ENCODE data around the gene REXO1.

Gene REXO1

DNA sequence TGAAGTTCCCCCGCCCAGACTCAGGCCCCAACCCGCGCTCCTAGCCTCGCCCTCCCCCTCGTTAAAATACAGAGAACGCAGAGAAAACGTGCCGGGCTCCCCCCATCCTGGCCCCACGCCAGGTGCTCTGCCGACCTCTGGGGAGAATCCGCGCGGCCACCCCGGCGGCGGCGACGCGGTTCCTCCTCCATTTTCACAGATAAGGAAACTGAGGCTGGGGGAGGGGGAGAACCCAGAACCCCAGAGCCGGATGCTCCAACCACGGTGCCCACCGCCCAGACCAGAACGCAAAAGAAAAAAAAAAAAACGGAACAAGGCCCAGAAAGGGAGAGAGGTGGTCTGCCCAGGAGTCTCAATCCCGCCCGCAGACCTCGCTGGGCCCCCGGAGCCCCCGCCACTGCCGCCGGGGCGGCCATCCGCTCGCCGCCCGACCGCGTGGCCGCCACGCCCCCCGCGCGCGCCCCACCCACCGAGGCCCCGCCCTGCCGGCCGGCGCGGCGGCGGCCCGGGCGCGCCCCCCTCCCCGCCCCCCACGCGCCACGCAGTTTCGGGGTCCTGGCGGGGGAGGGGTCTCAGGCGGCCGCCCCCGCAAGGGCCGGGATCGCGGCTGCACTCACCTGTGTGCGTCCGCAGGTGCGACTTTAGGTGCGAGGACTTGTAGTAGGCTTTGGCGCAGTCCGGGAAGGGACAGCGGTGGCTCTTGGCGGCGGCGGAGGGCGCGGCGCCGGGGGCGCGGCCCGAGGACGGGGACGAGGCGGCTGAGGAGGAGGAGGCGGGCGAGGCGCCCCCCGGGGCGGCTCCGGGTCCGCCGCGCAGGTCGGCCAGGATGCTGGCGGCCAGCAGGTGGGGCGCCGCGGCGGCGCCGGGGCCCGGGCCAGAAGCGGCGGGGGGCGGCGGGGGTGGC is 14.4 kb upstream of the REXO1 start (continued):
- TF ChIP-seq, protein P1, sequence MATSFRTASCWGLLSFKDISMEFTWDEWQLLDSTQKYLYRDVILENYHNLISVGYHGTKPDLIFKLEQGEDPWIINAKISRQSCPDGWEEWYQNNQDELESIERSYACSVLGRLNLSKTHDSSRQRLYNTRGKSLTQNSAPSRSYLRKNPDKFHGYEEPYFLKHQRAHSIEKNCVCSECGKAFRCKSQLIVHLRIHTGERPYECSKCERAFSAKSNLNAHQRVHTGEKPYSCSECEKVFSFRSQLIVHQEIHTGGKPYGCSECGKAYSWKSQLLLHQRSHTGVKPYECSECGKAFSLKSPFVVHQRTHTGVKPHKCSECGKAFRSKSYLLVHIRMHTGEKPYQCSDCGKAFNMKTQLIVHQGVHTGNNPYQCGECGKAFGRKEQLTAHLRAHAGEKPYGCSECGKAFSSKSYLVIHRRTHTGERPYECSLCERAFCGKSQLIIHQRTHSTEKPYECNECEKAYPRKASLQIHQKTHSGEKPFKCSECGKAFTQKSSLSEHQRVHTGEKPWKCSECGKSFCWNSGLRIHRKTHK (tag by site-specific recombination; IDR thresholded peaks at IDR 0.05), result no peak
- TF ChIP-seq OSR2 (tag by site-specific recombination; IDR thresholded peaks at IDR 0.05) (no peak), ZNF707 (tag by site-specific recombination; IDR thresholded peaks at IDR 0.05) (no peak), CTCF (tag by site-specific recombination; IDR thresholded peaks at IDR 0.05) (no peak), ZNF211 (tag by site-specific recombination; IDR thresholded peaks at IDR 0.05; ENCODE audit: low read depth) (no peak), SP2 (tag by site-specific recombination; IDR thresholded peaks at IDR 0.05) (peak; percentile 41; the same call in 1 of the 2 replicates), WT1 (tag by site-specific recombination; IDR thresholded peaks at IDR 0.05) (no peak), ZNF530 (tag by site-specific recombination; IDR thresholded peaks at IDR 0.05; ENCODE audit: low read depth) (no peak), ZNF580 (tag by site-specific recombination; IDR thresholded peaks at IDR 0.05) (no peak), ZNF24 (tag by site-specific recombination; IDR thresholded peaks at IDR 0.05) (no peak), ZNF777 (tag by site-specific recombination; IDR thresholded peaks at IDR 0.05; ENCODE audit: borderline replicate concordance) (no peak), BCL11B (tag by site-specific recombination; IDR thresholded peaks at IDR 0.05; ENCODE audit: low read depth) (peak; percentile 49; the same call in 1 of the 2 replicates), ZBTB26 (tag by site-specific recombination; optimal IDR thresholded peaks at IDR 0.05) (peak; percentile 63), ZBTB20 (tag by site-specific recombination; IDR thresholded peaks at IDR 0.05) (no peak), ZNF624 (tag by site-specific recombination; IDR thresholded peaks at IDR 0.05) (no peak), ZNF266 (tag by site-specific recombination; IDR thresholded peaks at IDR 0.05; ENCODE audit: low read depth) (no peak), ZNF560 (tag by site-specific recombination; IDR thresholded peaks at IDR 0.05; ENCODE audit: borderline replicate concordance) (no peak), KLF8 (tag by site-specific recombination; IDR thresholded peaks at IDR 0.05) (peak; percentile 75), TRIM28 (IDR thresholded peaks at IDR 0.05; ENCODE audit: borderline replicate concordance, low read length) (no peak), ZNF549 (tag by site-specific recombination; IDR thresholded peaks at IDR 0.05) (no peak), MZF1 (tag by site-specific recombination; IDR thresholded peaks at IDR 0.05; ENCODE audit: borderline replicate concordance) (no peak), ZBTB48 (tag by site-specific recombination; IDR thresholded peaks at IDR 0.05) (no peak), ZNF221 (tag by site-specific recombination; IDR thresholded peaks at IDR 0.05; ENCODE audit: borderline replicate concordance) (no peak), REPIN1 (tag by site-specific recombination; IDR thresholded peaks at IDR 0.05; ENCODE audit: low read depth) (no peak), GLIS2 (tag by site-specific recombination; IDR thresholded peaks at IDR 0.05) (peak; percentile 58; the same call in 1 of the 2 replicates), ZNF157 (tag by site-specific recombination; IDR thresholded peaks at IDR 0.05) (no peak)
- TF ChIP-seq, protein P2, sequence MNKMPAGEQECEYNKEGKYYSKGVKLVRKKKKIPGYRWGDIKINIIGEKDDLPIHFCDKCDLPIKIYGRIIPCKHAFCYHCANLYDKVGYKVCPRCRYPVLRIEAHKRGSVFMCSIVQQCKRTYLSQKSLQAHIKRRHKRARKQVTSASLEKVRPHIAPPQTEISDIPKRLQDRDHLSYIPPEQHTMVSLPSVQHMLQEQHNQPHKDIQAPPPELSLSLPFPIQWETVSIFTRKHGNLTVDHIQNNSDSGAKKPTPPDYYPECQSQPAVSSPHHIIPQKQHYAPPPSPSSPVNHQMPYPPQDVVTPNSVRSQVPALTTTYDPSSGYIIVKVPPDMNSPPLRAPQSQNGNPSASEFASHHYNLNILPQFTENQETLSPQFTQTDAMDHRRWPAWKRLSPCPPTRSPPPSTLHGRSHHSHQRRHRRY (tag by site-specific recombination; IDR thresholded peaks at IDR 0.05), result no peak
- TF ChIP-seq, protein P3, sequence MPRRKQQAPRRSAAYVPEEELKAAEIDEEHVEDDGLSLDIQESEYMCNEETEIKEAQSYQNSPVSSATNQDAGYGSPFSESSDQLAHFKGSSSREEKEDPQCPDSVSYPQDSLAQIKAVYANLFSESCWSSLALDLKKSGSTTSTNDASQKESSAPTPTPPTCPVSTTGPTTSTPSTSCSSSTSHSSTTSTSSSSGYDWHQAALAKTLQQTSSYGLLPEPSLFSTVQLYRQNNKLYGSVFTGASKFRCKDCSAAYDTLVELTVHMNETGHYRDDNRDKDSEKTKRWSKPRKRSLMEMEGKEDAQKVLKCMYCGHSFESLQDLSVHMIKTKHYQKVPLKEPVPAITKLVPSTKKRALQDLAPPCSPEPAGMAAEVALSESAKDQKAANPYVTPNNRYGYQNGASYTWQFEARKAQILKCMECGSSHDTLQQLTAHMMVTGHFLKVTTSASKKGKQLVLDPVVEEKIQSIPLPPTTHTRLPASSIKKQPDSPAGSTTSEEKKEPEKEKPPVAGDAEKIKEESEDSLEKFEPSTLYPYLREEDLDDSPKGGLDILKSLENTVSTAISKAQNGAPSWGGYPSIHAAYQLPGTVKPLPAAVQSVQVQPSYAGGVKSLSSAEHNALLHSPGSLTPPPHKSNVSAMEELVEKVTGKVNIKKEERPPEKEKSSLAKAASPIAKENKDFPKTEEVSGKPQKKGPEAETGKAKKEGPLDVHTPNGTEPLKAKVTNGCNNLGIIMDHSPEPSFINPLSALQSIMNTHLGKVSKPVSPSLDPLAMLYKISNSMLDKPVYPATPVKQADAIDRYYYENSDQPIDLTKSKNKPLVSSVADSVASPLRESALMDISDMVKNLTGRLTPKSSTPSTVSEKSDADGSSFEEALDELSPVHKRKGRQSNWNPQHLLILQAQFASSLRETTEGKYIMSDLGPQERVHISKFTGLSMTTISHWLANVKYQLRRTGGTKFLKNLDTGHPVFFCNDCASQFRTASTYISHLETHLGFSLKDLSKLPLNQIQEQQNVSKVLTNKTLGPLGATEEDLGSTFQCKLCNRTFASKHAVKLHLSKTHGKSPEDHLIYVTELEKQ (tag by site-specific recombination; IDR thresholded peaks at IDR 0.05; ENCODE audit: borderline replicate concordance), result no peak

All from HEK293 (cell line).